ENCODE results near the gene XPO4.

GRCh38 chr13:20769834-20770233 lies 132.7 kb downstream of the XPO4 start:
- TF ChIP-seq CTCF (IDR thresholded peaks at IDR 0.05): no peak
- TF ChIP-seq POLR2A (IDR thresholded peaks at IDR 0.05): no peak
